HepG2 (cell line): Measurements from ENCODE around the gene MFSD12. TPM values are rescaled to one million over a fixed set of nuclear protein-coding genes. Genes with fewer than 3 reads are reported as not detected.

ENCODE experiments used
- HNRNPK ChIP-seq: fragments of 200-400 bp; formaldehyde crosslinking; IDR thresholded peaks from 2 replicates; pipeline ENCODE4 v1.6.1; 2018; ENCODE audit warnings: low read length, low read depth, moderate library complexity, mild to moderate bottlenecking; ENCODE audit not compliant: poor library complexity, severe bottlenecking
- IRX3 ChIP-seq: sonication (generic); formaldehyde crosslinking; IDR thresholded peaks from 2 replicates; pipeline ENCODE4 v1.8.1; 2023; ENCODE audit warnings: mild to moderate bottlenecking, low read depth, missing genetic modification reagents, borderline replicate concordance
- KLF12 ChIP-seq: sonication (generic); formaldehyde crosslinking; IDR thresholded peaks from 2 replicates; pipeline ENCODE4 v1.4.0; 2020; ENCODE audit warnings: missing genetic modification reagents, borderline replicate concordance
- LCORL ChIP-seq, 2 experiments: fragments of 450-650 bp in 1 of 2; sonication (generic) in 1 of 2; formaldehyde crosslinking in 1 of 2; IDR thresholded peaks; 2 replicates each; pipeline versions ENCODE4 v1.5.0 to v1.6.1; 2017 to 2020; ENCODE audit warnings: antibody characterized with exemption in 1 of 2, missing genetic modification reagents in 1 of 2
- MAFG ChIP-seq: sonication (generic); formaldehyde crosslinking; IDR thresholded peaks from 2 replicates; pipeline ENCODE4 v1.5.1; 2020; ENCODE audit warnings: mild to moderate bottlenecking, missing genetic modification reagents
- MIER3 ChIP-seq: IDR thresholded peaks from 2 replicates; pipeline ENCODE4 v1.6.1; 2016; ENCODE audit warnings: missing compliant biosample characterization, borderline replicate concordance
- NFYC ChIP-seq: IDR thresholded peaks from 2 replicates; pipeline ENCODE4 v1.6.1; 2016; ENCODE audit warnings: missing genetic modification reagents, missing compliant biosample characterization
- POLR2AphosphoS2 ChIP-seq: IDR thresholded peaks from 2 replicates; pipeline ENCODE4 v1.6.1; 2011; ENCODE audit warnings: low read depth, low read length, improper control_type of control experiment
- RBFOX2 ChIP-seq: fragments of 200-400 bp; formaldehyde crosslinking; IDR thresholded peaks from 2 replicates; pipeline ENCODE4 v1.6.1; 2017; ENCODE audit warnings: low read depth, mild to moderate bottlenecking, low read length
- SATB2 ChIP-seq: sonication (generic); formaldehyde crosslinking; IDR thresholded peaks from 2 replicates; pipeline ENCODE4 v1.5.0; 2020; ENCODE audit warnings: missing genetic modification reagents
- SNAPC2 ChIP-seq: sonication (generic); formaldehyde crosslinking; IDR thresholded peaks from 2 replicates; pipeline ENCODE4 v1.8.1; 2022; ENCODE audit warnings: mild to moderate bottlenecking, missing genetic modification reagents
- SRSF1 ChIP-seq: fragments of 200-400 bp; formaldehyde crosslinking; optimal IDR thresholded peaks from 2 replicates; pipeline ENCODE3; 2017; ENCODE audit warnings: mild to moderate bottlenecking, low read depth, low read length, moderate library complexity
- TCF7 ChIP-seq: sonication (generic); IDR thresholded peaks from 2 replicates; pipeline ENCODE4 v1.6.1; 2016; ENCODE audit warnings: antibody characterized with exemption, low read depth
- ZBTB42 ChIP-seq: sonication (generic); formaldehyde crosslinking; IDR thresholded peaks from 2 replicates; pipeline ENCODE4 v1.5.0; 2020; ENCODE audit warnings: mild to moderate bottlenecking, missing genetic modification reagents
- ZFY ChIP-seq: sonication (generic); formaldehyde crosslinking; IDR thresholded peaks from 2 replicates; pipeline ENCODE4 v1.4.0; 2020; ENCODE audit warnings: missing genetic modification reagents
- ZNF10 ChIP-seq: sonication (generic); formaldehyde crosslinking; IDR thresholded peaks from 2 replicates; pipeline ENCODE4 v1.4.0; 2020; ENCODE audit warnings: mild to moderate bottlenecking, low read depth, missing genetic modification reagents, borderline replicate concordance
- ZNF652 ChIP-seq: IDR thresholded peaks from 2 replicates; pipeline ENCODE4 v1.6.1; 2016; ENCODE audit warnings: low read depth, borderline replicate concordance
- polyA plus RNA-seq, 8 experiments: library from polyadenylated mRNA; depleted of rRNA in 3 of 8; stranded (reverse) in 7 of 8; unstranded in 1 of 8; fragments of >200 nt; fragmentation: Illumina TruSeq in 4 of 8; extraction: Trizol in 4 of 8; gene quantifications; 2 replicates each; pipeline versions ENCODE4 v1.2.1 to v1.2.3, GENCODE V29; 2011 to 2016; ENCODE audit warnings: low read depth in 4 of 8, missing spikeins in 1 of 8, mixed read lengths in 1 of 8; ENCODE audit not compliant: insufficient read depth in 1 of 8
- total RNA-seq, 5 experiments: library from RNA; depleted of rRNA; stranded (reverse); fragments of >200 nt; fragmentation: Illumina TruSeq; extraction: Trizol; gene quantifications; 2 replicates each; pipeline ENCODE4 v1.2.3, GENCODE V29; 2016; ENCODE audit warnings: low read depth in 1 of 5
- TF ChIP-seq, protein P1 (sequence below): IDR thresholded peaks from 2 replicates; pipeline ENCODE4 v1.6.1; 2016; ENCODE audit warnings: mild to moderate bottlenecking, missing biosample characterization, missing genetic modification reagents
- TF ChIP-seq, protein P2 (sequence below): IDR thresholded peaks from 2 replicates; pipeline ENCODE4 v1.6.1; 2012; ENCODE audit warnings: inconsistent platforms
- TF ChIP-seq, protein P3 (sequence below): IDR thresholded peaks from 2 replicates; pipeline ENCODE4 v1.4.0; 2020; ENCODE audit warnings: mild to moderate bottlenecking, missing genetic modification reagents
- TF ChIP-seq, protein P4 (sequence below): sonication (generic); formaldehyde crosslinking; IDR thresholded peaks from 2 replicates; pipeline ENCODE4 v1.5.0; 2020; ENCODE audit warnings: missing genetic modification reagents, mild to moderate bottlenecking, borderline replicate concordance
- TF ChIP-seq, protein P5 (sequence below): sonication (generic); formaldehyde crosslinking; IDR thresholded peaks from 2 replicates; pipeline ENCODE4 v1.4.0; 2020; ENCODE audit warnings: mild to moderate bottlenecking, missing genetic modification reagents
- TF ChIP-seq, protein P6 (sequence below): sonication (generic); formaldehyde crosslinking; IDR thresholded peaks from 2 replicates; pipeline ENCODE4 v1.4.0; 2020; ENCODE audit warnings: missing genetic modification reagents, low read depth, mild to moderate bottlenecking, borderline replicate concordance

The MFSD12 gene
- total and polyA plus RNA-seq, 2 of the 13 experiments (the other 11 are each of a cell fraction or from before 2014, with no cell fraction given): 27.2 to 29.1 TPM

DNA sequence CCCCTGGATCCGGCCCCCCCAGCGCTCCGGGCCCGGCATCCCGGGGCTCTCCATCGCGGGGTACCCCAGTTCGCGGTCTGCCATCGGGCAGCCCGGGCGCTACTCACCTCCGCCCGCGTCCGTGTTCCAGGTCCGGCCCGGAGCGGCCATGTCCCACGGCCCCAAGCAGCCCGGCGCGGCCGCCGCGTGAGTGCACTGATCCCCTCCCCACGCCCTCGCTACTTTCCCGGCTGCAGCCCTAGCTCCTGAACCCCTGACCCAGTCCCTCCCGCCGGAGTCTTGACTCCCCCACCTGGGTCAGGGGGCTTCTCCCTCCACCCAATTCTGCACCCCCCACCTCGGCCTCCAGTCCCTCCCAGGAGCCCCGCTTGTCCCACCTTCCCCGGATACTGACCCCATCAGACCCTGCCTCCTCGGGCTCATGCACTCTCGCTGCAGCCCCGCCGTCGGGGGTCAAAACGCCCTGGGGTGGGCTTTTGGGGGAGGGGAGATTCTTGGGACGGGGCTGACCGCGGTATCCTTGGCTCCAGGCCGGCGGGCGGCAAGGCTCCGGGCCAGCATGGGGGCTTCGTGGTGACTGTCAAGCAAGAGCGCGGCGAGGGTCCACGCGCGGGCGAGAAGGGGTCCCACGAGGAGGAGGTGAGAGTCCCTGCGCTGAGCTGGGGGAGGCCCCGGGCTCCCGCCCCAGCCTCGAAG lies 15.9 kb upstream of the MFSD12 start (continued):
- peak; percentile 54 for TF ChIP-seq RBFOX2
- peak; percentile 32; the same call in 1 of the 2 replicates for TF ChIP-seq ZFY (CRISPR knock-in tag)
- TF ChIP-seq SNAPC2 (CRISPR knock-in tag): 0 out of 2 replicates have a peak, but pooled peaks have one; percentile 36
- no peak for TF ChIP-seq KLF12 (CRISPR knock-in tag)
- TF ChIP-seq, protein P1, sequence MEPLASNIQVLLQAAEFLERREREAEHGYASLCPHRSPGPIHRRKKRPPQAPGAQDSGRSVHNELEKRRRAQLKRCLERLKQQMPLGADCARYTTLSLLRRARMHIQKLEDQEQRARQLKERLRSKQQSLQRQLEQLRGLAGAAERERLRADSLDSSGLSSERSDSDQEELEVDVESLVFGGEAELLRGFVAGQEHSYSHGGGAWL (CRISPR knock-in tag): 0 out of 2 replicates have a peak, but pooled peaks have one; percentile 37
- TF ChIP-seq, protein P2, sequence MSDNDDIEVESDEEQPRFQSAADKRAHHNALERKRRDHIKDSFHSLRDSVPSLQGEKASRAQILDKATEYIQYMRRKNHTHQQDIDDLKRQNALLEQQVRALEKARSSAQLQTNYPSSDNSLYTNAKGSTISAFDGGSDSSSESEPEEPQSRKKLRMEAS: peak; percentile 9; the same call in 1 of the 2 replicates
- no peak for TF ChIP-seq ZNF10 (CRISPR knock-in tag)
- TF ChIP-seq, protein P3, sequence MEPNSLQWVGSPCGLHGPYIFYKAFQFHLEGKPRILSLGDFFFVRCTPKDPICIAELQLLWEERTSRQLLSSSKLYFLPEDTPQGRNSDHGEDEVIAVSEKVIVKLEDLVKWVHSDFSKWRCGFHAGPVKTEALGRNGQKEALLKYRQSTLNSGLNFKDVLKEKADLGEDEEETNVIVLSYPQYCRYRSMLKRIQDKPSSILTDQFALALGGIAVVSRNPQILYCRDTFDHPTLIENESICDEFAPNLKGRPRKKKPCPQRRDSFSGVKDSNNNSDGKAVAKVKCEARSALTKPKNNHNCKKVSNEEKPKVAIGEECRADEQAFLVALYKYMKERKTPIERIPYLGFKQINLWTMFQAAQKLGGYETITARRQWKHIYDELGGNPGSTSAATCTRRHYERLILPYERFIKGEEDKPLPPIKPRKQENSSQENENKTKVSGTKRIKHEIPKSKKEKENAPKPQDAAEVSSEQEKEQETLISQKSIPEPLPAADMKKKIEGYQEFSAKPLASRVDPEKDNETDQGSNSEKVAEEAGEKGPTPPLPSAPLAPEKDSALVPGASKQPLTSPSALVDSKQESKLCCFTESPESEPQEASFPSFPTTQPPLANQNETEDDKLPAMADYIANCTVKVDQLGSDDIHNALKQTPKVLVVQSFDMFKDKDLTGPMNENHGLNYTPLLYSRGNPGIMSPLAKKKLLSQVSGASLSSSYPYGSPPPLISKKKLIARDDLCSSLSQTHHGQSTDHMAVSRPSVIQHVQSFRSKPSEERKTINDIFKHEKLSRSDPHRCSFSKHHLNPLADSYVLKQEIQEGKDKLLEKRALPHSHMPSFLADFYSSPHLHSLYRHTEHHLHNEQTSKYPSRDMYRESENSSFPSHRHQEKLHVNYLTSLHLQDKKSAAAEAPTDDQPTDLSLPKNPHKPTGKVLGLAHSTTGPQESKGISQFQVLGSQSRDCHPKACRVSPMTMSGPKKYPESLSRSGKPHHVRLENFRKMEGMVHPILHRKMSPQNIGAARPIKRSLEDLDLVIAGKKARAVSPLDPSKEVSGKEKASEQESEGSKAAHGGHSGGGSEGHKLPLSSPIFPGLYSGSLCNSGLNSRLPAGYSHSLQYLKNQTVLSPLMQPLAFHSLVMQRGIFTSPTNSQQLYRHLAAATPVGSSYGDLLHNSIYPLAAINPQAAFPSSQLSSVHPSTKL: no peak
- TF ChIP-seq TCF7: no peak
- TF ChIP-seq, protein P4, sequence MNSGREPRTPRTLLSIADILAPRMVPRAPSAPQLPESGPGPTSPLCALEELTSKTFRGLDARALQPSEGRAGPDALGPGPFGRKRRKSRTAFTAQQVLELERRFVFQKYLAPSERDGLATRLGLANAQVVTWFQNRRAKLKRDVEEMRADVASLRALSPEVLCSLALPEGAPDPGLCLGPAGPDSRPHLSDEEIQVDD: no peak
- TF ChIP-seq IRX3: 0 out of 2 replicates have a peak, but pooled peaks have one; percentile 31
- TF ChIP-seq, protein P5, sequence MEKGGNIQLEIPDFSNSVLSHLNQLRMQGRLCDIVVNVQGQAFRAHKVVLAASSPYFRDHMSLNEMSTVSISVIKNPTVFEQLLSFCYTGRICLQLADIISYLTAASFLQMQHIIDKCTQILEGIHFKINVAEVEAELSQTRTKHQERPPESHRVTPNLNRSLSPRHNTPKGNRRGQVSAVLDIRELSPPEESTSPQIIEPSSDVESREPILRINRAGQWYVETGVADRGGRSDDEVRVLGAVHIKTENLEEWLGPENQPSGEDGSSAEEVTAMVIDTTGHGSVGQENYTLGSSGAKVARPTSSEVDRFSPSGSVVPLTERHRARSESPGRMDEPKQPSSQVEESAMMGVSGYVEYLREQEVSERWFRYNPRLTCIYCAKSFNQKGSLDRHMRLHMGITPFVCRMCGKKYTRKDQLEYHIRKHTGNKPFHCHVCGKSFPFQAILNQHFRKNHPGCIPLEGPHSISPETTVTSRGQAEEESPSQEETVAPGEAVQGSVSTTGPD (CRISPR knock-in tag): no peak
- no peak for TF ChIP-seq MAFG (CRISPR knock-in tag)
- TF ChIP-seq SRSF1: peak; percentile 45
- TF ChIP-seq HNRNPK: peak; percentile 15
- no peak for TF ChIP-seq LCORL (IDR thresholded peaks at IDR 0.05)
- TF ChIP-seq LCORL (CRISPR knock-in tag; IDR thresholded peaks at IDR 0.05): no peak
- TF ChIP-seq ZBTB42 (CRISPR knock-in tag): 0 out of 2 replicates have a peak, but pooled peaks have one; percentile 24
- TF ChIP-seq NFYC (CRISPR knock-in tag): no peak
- no peak for TF ChIP-seq POLR2AphosphoS2
- no peak for TF ChIP-seq MIER3 (CRISPR knock-in tag)
- TF ChIP-seq ZNF652: no peak
- TF ChIP-seq SATB2 (CRISPR knock-in tag): no peak
- TF ChIP-seq, protein P6, sequence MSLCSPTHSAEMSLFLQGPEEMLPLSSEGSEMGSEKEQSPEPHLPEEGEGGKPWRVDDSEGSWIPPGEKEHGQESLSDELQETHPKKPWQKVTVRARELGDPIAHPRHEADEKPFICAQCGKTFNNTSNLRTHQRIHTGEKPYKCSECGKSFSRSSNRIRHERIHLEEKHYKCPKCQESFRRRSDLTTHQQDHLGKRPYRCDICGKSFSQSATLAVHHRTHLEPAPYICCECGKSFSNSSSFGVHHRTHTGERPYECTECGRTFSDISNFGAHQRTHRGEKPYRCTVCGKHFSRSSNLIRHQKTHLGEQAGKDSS (CRISPR knock-in tag): no peak
